ENCODE data around the gene MNT.

MNT gene

GRCh38 chr17:2366747-2367494 is 33.9 kb downstream of the MNT start:
- no peak overlapping the region for H3K4me3 ChIP-seq
- no peak for TF ChIP-seq CTCF (IDR thresholded peaks at IDR 0.05)
- no peak overlapping the region for H3K27ac ChIP-seq
- H3K9me3 ChIP-seq: no peaks in the 10 kb centered on the region
- H3K27me3 ChIP-seq: no peaks in the 10 kb centered on the region
- intact Hi-C loops (cut with DNase I; ENCODE audit: low total_unique reads): no loop called here
- no peak for DNase-seq
- peaks cover 5 to 97% (median 36%) of the 10 kb centered on the region in 3 donors for H3K36me3 ChIP-seq
- no peaks in the 10 kb centered on the region for H3K4me1 ChIP-seq

- peaks cover 9 to 96% (median 26%) of the 10 kb centered on the region in 3 donors for H3K36me3 ChIP-seq
- TF ChIP-seq CTCF (IDR thresholded peaks at IDR 0.05): no peak
- no peak overlapping the region for H3K4me3 ChIP-seq
- intact Hi-C loops (cut with DNase I; ENCODE audit: low total_unique reads): no loop called here
- no peaks in the 10 kb centered on the region for H3K27me3 ChIP-seq
- no peak for DNase-seq
- no peak overlapping the region for H3K27ac ChIP-seq
- no peaks in the 10 kb centered on the region for H3K9me3 ChIP-seq
- no peaks in the 10 kb centered on the region for H3K4me1 ChIP-seq
These were observed 35.7 kb downstream of the MNT start for GRCh38 chr17:2365132-2365531.

GRCh38 chr17:2364763-2365116 is 36.1 kb downstream of the MNT start:
- H3K9me3 ChIP-seq: no peaks in the 10 kb centered on the region
- intact Hi-C loops (cut with DNase I; ENCODE audit: low total_unique reads): no loop called here
- no peak for DNase-seq
- no peak overlapping the region for H3K4me3 ChIP-seq
- H3K27ac ChIP-seq: no peak overlapping the region
- TF ChIP-seq CTCF (IDR thresholded peaks at IDR 0.05): no peak
- no peaks in the 10 kb centered on the region for H3K27me3 ChIP-seq
- no peaks in the 10 kb centered on the region for H3K4me1 ChIP-seq
- peaks cover 9 to 96% (median 26%) of the 10 kb centered on the region in 3 donors for H3K36me3 ChIP-seq

GRCh38 chr17:2363851-2364762 is 36.8 kb downstream of the MNT start:
- Histone ChIP-seq H3K27ac (no peak overlapping the region), H3K9me3 (no peaks in the 10 kb centered on the region), H3K27me3 (no peaks in the 10 kb centered on the region), H3K4me1 (no peaks in the 10 kb centered on the region), H3K4me3 (no peak overlapping the region), H3K36me3 (peaks cover 9 to 93% (median 26%) of the 10 kb centered on the region in 3 donors)
- no peak for DNase-seq
- TF ChIP-seq CTCF (IDR thresholded peaks at IDR 0.05): no peak
- intact Hi-C loops (cut with DNase I; ENCODE audit: low total_unique reads): no loop called here

GRCh38 chr17:2363318-2363717 is 37.5 kb downstream of the MNT start:
- H3K9me3 ChIP-seq: no peaks in the 10 kb centered on the region
- H3K27ac ChIP-seq: no peak overlapping the region
- DNase-seq: no peak
- peaks cover 9 to 85% (median 26%) of the 10 kb centered on the region in 3 donors for H3K36me3 ChIP-seq
- no peak for TF ChIP-seq CTCF (IDR thresholded peaks at IDR 0.05)
- H3K4me1 ChIP-seq: no peaks in the 10 kb centered on the region
- intact Hi-C loops (cut with DNase I; ENCODE audit: low total_unique reads): no loop called here
- no peak overlapping the region for H3K4me3 ChIP-seq
- no peaks in the 10 kb centered on the region for H3K27me3 ChIP-seq

Measured in tibial artery (tissue), 4 donors.